Gastrocnemius medialis (tissue), 4 donors: ENCODE measurements around the gene SPOCK1. TPM values are rescaled to one million over a fixed set of nuclear protein-coding genes. Genes with fewer than 3 reads are reported as not detected.
A peak's percentile ranks its signal among the peaks of the same experiment; 100 is the strongest.

Experiments
- ATAC-seq, 2 donors: fragments of 150-250 bp; one replicate each; pipeline ENCODE4 v1.9.1; 2016
- DNase-seq, 2 donors: peaks; one replicate each; pipeline ENCODE4 v3.0.0-alpha.2; 2019
- H3K27ac ChIP-seq, 4 donors: fragments of 200-600 bp; sonication (generic); 1 replicate in 1 of 4; 2 replicates in 3 of 4; pipeline ENCODE4 v1.5.1; 2016 to 2018; ENCODE audit warnings: mild to moderate bottlenecking in 2 of 4, moderate library complexity in 1 of 4
- H3K27me3 ChIP-seq, 3 donors: fragments of 200-600 bp; sonication (generic) in 2 of 3; 1 replicate in 1 of 3; 2 replicates in 2 of 3; pipeline versions ENCODE4 v1.5.1 to v1.6.0; 2016 to 2019; ENCODE audit warnings: mild to moderate bottlenecking in 1 of 3, moderate library complexity in 1 of 3
- H3K36me3 ChIP-seq, 2 donors: fragments of 200-600 bp; sonication (generic) in 1 of 2; one replicate each; pipeline ENCODE4 v1.5.1; 2017 to 2018
- H3K4me1 ChIP-seq, 2 donors: fragments of 200-600 bp; sonication (generic) in 1 of 2; one replicate each; pipeline ENCODE4 v1.5.1; 2016 to 2017; ENCODE audit warnings: mild to moderate bottlenecking in 2 of 2
- H3K4me3 ChIP-seq, 4 donors: fragments of 200-600 bp; sonication (generic) in 3 of 4; 1 replicate in 1 of 4; 2 replicates in 3 of 4; pipeline ENCODE4 v1.5.1; 2016 to 2019; ENCODE audit warnings: mild to moderate bottlenecking in 2 of 4
- H3K9me3 ChIP-seq, 3 donors: fragments of 200-600 bp; sonication (generic) in 2 of 3; 1 replicate in 1 of 3; 2 replicates in 2 of 3; pipeline ENCODE4 v1.5.1; 2016 to 2019
- CTCF ChIP-seq, 5 experiments: fragments of 450-650 bp in 3 of 5; fragments of 200-600 bp in 2 of 5; sonication (generic) in 2 of 5; IDR thresholded peaks in 4 of 5; conservative IDR thresholded peaks in 1 of 5; 1 replicate in 4 of 5; 2 replicates in 1 of 5; pipeline ENCODE4 v1.5.1; 2016 to 2019; ENCODE audit warnings: antibody characterized with exemption in 5 of 5, mild to moderate bottlenecking in 3 of 5, moderate library complexity in 3 of 5
- POLR2A ChIP-seq, 2 donors: fragments of 450-650 bp; IDR thresholded peaks; one replicate each; pipeline ENCODE4 v1.6.1; 2017; ENCODE audit warnings: antibody characterized with exemption in 2 of 2, mild to moderate bottlenecking in 2 of 2, moderate library complexity in 2 of 2
- in situ Hi-C, 4 donors: fragments of 200-750 bp; cut with MboI; loops; one replicate each; pipeline versions ENCODE4 v1.15.0 to v1.8.0; 2017; ENCODE audit warnings: low sequenced_read_pairs in 4 of 4
- intact Hi-C: fragments of 100-400 bp; cut with DNase I; formaldehyde crosslinking; loops from one replicate; pipeline ENCODE4 v1.15.1; 2023; ENCODE audit warnings: low total_unique reads
- total RNA-seq, 4 donors: library from RNA; depleted of rRNA; stranded (reverse); fragments of >200 nt; gene quantifications; one replicate each; pipeline versions ENCODE4 v1.1.0 to v1.2.3, GENCODE V29; 2016

Gene SPOCK1
- total RNA-seq, 4 donors from 2014 or later: 5.8 to 33.8 (median 25.3) TPM

GRCh38 chr5:137199966-137200365, 299.2 kb downstream of the SPOCK1 start:
- in situ Hi-C loops: loop anchor here in 3 of 4 donors (25.0 kb wide), 2 partner anchors 287 to 388 kb away; partner anchors contain the start of gene SPOCK1 (in 1 of the 3)
- H3K36me3 ChIP-seq: no peaks in the 10 kb centered on the region
- no peak overlapping the region for H3K4me3 ChIP-seq
- ATAC-seq (no peak), DNase-seq (no peak)
- no peaks in the 10 kb centered on the region for H3K4me1 ChIP-seq
- H3K27ac ChIP-seq: no peak overlapping the region
- H3K27me3 ChIP-seq: no peaks in the 10 kb centered on the region
- TF ChIP-seq CTCF (IDR thresholded peaks at IDR 0.05 in 4 of 5, conservative IDR thresholded peaks at IDR 0.05 in 1 of 5): no peak
- no peak for TF ChIP-seq POLR2A (IDR thresholded peaks at IDR 0.05)
- intact Hi-C loops: no loop called here
- H3K9me3 ChIP-seq: no peaks in the 10 kb centered on the region

- Histone ChIP-seq H3K4me1 (no peaks in the 10 kb centered on the region), H3K9me3 (no peaks in the 10 kb centered on the region), H3K27ac (no peak overlapping the region), H3K27me3 (no peaks in the 10 kb centered on the region), H3K36me3 (no peaks in the 10 kb centered on the region), H3K4me3 (no peak overlapping the region)
- in situ Hi-C loops (no loop called here), intact Hi-C loops (no loop called here)
- no peak for TF ChIP-seq POLR2A (IDR thresholded peaks at IDR 0.05)
- TF ChIP-seq CTCF (IDR thresholded peaks at IDR 0.05 in 4 of 5, conservative IDR thresholded peaks at IDR 0.05 in 1 of 5): no peak
- ATAC-seq: no peak
- DNase-seq: no peak
Observed at GRCh38 chr5:137199201-137199600, 299.9 kb downstream of the SPOCK1 start.

GRCh38 chr5:137195483-137195882, 303.6 kb downstream of the SPOCK1 start:
- Histone ChIP-seq H3K27me3 (no peaks in the 10 kb centered on the region), H3K9me3 (no peaks in the 10 kb centered on the region), H3K4me1 (no peaks in the 10 kb centered on the region), H3K4me3 (no peak overlapping the region), H3K27ac (no peak overlapping the region), H3K36me3 (no peaks in the 10 kb centered on the region)
- DNase-seq (peak in 1 of 2 donors; percentile 21), ATAC-seq (no peak)
- TF ChIP-seq POLR2A (IDR thresholded peaks at IDR 0.05) (no peak), CTCF (IDR thresholded peaks at IDR 0.05 in 4 of 5, conservative IDR thresholded peaks at IDR 0.05 in 1 of 5) (no peak)
- in situ Hi-C loops: no loop called here
- intact Hi-C loops: no loop called here

- in situ Hi-C loops: no loop called here
- H3K4me1 ChIP-seq: no peaks in the 10 kb centered on the region
- intact Hi-C loops: no loop called here
- no peaks in the 10 kb centered on the region for H3K9me3 ChIP-seq
- DNase-seq (no peak), ATAC-seq (no peak)
- H3K27me3 ChIP-seq: no peaks in the 10 kb centered on the region
- H3K4me3 ChIP-seq: no peak overlapping the region
- TF ChIP-seq CTCF (IDR thresholded peaks at IDR 0.05 in 4 of 5, conservative IDR thresholded peaks at IDR 0.05 in 1 of 5): no peak
- no peak for TF ChIP-seq POLR2A (IDR thresholded peaks at IDR 0.05)
- H3K27ac ChIP-seq: no peak overlapping the region
- no peaks in the 10 kb centered on the region for H3K36me3 ChIP-seq
Observed at GRCh38 chr5:137194300-137194699, 304.8 kb downstream of the SPOCK1 start.

GRCh38 chr5:137192293-137192743, 306.8 kb downstream of the SPOCK1 start:
- DNase-seq (no peak), ATAC-seq (no peak)
- in situ Hi-C loops: no loop called here
- TF ChIP-seq CTCF (IDR thresholded peaks at IDR 0.05 in 4 of 5, conservative IDR thresholded peaks at IDR 0.05 in 1 of 5): no peak
- no peak for TF ChIP-seq POLR2A (IDR thresholded peaks at IDR 0.05)
- Histone ChIP-seq H3K27ac (no peak overlapping the region), H3K36me3 (no peaks in the 10 kb centered on the region), H3K27me3 (no peaks in the 10 kb centered on the region), H3K4me1 (no peaks in the 10 kb centered on the region), H3K9me3 (no peaks in the 10 kb centered on the region), H3K4me3 (no peak overlapping the region)
- intact Hi-C loops: no loop called here
